SU-DHL-6 (cell line): ENCODE data around the gene PTP4A2.

ENCODE experiments used
- H2AFZ ChIP-seq: fragments of 200-600 bp; sonication (generic); 2 replicates; pipeline ENCODE4 v1.6.1; 2014; ENCODE audit warnings: low read depth, mild to moderate bottlenecking, moderate library complexity, mixed read lengths, antibody characterized with exemption, low read length; ENCODE audit not compliant: severe bottlenecking
- H3F3A ChIP-seq: fragments of 200-600 bp; shearing (Covaris generic); 2 replicates; pipeline ENCODE4 v1.6.0; 2016; ENCODE audit warnings: antibody characterized with exemption, mild to moderate bottlenecking; ENCODE audit not compliant: insufficient read depth
- H3K27ac ChIP-seq: fragments of 200-600 bp; sonication (generic); 2 replicates; pipeline ENCODE4 v1.5.1; 2016; ENCODE audit warnings: low read depth, mild to moderate bottlenecking, low read length, moderate library complexity, mixed read lengths
- H3K27me3 ChIP-seq: fragments of 200-600 bp; sonication (generic), shearing (Covaris generic); 2 replicates; pipeline ENCODE4 v1.6.0; 2014; ENCODE audit warnings: mild to moderate bottlenecking, low read length
- H3K36me3 ChIP-seq: fragments of 200-600 bp; sonication (generic); 2 replicates; pipeline ENCODE4 v1.6.1; 2014; ENCODE audit warnings: mild to moderate bottlenecking, low read length, mixed read lengths
- H3K4me2 ChIP-seq: fragments of 300-600, 200-600 bp; shearing (Covaris generic), sonication (generic); 2 replicates; pipeline ENCODE4 v1.6.0; 2014; ENCODE audit warnings: low read length, low read depth, mild to moderate bottlenecking; ENCODE audit not compliant: poor library complexity, severe bottlenecking
- H3K4me3 ChIP-seq: fragments of 200-600 bp; sonication (generic); 2 replicates; pipeline ENCODE4 v1.5.1; 2014; ENCODE audit warnings: antibody characterized with exemption, low read length, mild to moderate bottlenecking, mixed read lengths; ENCODE audit not compliant: insufficient read depth, poor library complexity, severe bottlenecking
- H3K79me2 ChIP-seq: fragments of 200-600 bp; sonication (generic); 2 replicates; pipeline ENCODE4 v1.6.1; 2014; ENCODE audit warnings: mild to moderate bottlenecking, low read length, moderate library complexity; ENCODE audit not compliant: insufficient read depth
- H3K9ac ChIP-seq: fragments of 200-600 bp; sonication (generic); 2 replicates; pipeline ENCODE4 v1.7.0; 2014; ENCODE audit warnings: mild to moderate bottlenecking, low read length
- H3K9me2 ChIP-seq: fragments of 200-600 bp; sonication (generic); replicated peaks from 2 replicates; pipeline ENCODE4 v1.6.1; 2014; ENCODE audit warnings: low read length; ENCODE audit not compliant: insufficient read depth
- H3K9me3 ChIP-seq: fragments of 200-600 bp; sonication (generic); 2 replicates; pipeline ENCODE4 v1.6.1; 2014; ENCODE audit warnings: low read length, mixed read lengths; ENCODE audit not compliant: insufficient read depth
- H4K20me1 ChIP-seq: fragments of 200-600 bp; sonication (generic); 2 replicates; pipeline ENCODE4 v1.6.1; 2014; ENCODE audit warnings: low read depth, mild to moderate bottlenecking, antibody characterized with exemption, low read length, moderate library complexity, mixed read lengths
- CTCF ChIP-seq: fragments of 200-600 bp; sonication (generic); IDR thresholded peaks from one replicate; pipeline ENCODE4 v1.5.1; 2017; ENCODE audit warnings: antibody characterized with exemption, mild to moderate bottlenecking, low read length, moderate library complexity; ENCODE audit not compliant: insufficient read depth, poor library complexity, severe bottlenecking
- EZH2phosphoT487 ChIP-seq: fragments of 200-600 bp; sonication (generic), shearing (Covaris generic); conservative IDR thresholded peaks from 2 replicates; pipeline ENCODE4 v1.6.1; 2018; ENCODE audit warnings: mild to moderate bottlenecking, antibody characterized with exemption, low read length, moderate library complexity, mixed read lengths

Gene PTP4A2

DNA sequence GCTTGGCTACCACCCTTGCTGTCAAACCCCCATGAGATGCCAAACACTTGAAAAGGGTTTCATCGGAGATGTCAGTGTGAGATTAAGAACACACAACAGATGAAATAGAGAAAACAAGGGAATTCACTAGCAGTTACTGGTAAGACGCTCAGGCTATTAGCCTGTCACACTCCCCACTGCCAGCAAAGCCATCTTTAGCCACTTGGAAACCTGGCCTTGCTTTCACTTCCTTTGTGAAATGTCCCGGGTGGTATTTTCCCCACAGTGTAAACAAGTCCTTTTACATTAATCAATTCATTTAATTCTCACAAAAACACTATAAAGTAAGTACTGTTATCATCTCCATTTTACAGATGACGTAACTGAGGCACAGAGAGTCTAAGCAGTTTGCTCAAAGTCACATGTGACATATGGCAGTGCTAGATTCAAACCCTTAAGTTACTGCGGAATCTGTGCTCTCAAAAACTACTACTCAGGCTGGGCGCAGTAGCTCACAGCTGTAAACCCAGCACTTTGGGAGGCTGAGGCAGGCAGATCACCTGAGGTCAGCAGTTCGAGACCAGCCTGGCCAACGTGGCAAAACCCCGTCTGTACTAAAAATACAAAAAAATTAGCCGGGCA, 42.8 kb upstream of the PTP4A2 start:
- Histone ChIP-seq H3K27ac (peak overlapping the region; percentile 98), H3K79me2 (no peaks in the 10 kb centered on the region), H3K9ac (peak overlapping the region; percentile 16; the same call in 1 of the 2 replicates), H3K9me2 (no peaks in the 10 kb centered on the region), H4K20me1 (no peaks in the 10 kb centered on the region), H3K36me3 (no peaks in the 10 kb centered on the region), H2AFZ (peak overlapping the region; percentile 9), H3K9me3 (no peaks in the 10 kb centered on the region), H3K27me3 (no peaks in the 10 kb centered on the region), H3F3A (peaks cover 39% of the 10 kb centered on the region), H3K4me3 (no peak overlapping the region), H3K4me2 (peak overlapping the region; percentile 35)
- no peak for TF ChIP-seq CTCF
- TF ChIP-seq EZH2phosphoT487, result no peak

DNA sequence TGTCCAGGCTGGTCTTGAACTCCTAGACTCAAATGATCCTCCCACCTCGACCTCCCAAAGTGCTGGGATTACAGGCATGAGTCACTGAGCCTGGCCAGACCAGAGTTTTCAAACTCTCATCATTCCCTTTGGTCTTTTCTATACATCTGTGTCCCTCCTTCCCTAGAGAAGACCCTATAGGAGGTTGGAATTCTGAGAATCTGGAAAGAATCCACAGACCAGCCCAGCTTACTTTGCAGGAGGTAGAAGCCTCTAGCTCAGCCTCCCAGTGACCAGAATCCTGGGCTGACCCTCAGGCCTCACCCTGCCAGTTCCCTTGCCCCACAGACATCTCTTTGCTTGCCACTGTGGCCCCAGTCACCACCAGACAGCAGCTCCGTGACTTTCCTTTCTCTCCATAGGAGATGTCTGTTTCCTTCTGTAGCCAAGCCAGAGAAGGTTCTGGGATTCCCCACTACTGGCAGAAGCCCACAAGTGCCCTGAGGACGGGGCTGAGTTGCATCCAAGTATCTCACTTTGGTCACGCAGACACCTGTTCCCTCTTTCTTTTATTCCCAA, 40.8 kb upstream of the PTP4A2 start:
- no peak overlapping the region for H3K27ac ChIP-seq
- no peaks in the 10 kb centered on the region for H3K9me3 ChIP-seq
- no peak overlapping the region for H3K9ac ChIP-seq
- H3K36me3 ChIP-seq, result no peaks in the 10 kb centered on the region
- no peaks in the 10 kb centered on the region for H3K79me2 ChIP-seq
- TF ChIP-seq CTCF (no peak), EZH2phosphoT487 (no peak)
- peaks cover 21% of the 10 kb centered on the region for H3F3A ChIP-seq
- H3K9me2 ChIP-seq, result no peaks in the 10 kb centered on the region
- no peak overlapping the region for H3K4me3 ChIP-seq
- no peak overlapping the region for H2AFZ ChIP-seq
- H3K4me2 ChIP-seq, result no peak overlapping the region
- H4K20me1 ChIP-seq, result no peaks in the 10 kb centered on the region
- no peaks in the 10 kb centered on the region for H3K27me3 ChIP-seq

DNA sequence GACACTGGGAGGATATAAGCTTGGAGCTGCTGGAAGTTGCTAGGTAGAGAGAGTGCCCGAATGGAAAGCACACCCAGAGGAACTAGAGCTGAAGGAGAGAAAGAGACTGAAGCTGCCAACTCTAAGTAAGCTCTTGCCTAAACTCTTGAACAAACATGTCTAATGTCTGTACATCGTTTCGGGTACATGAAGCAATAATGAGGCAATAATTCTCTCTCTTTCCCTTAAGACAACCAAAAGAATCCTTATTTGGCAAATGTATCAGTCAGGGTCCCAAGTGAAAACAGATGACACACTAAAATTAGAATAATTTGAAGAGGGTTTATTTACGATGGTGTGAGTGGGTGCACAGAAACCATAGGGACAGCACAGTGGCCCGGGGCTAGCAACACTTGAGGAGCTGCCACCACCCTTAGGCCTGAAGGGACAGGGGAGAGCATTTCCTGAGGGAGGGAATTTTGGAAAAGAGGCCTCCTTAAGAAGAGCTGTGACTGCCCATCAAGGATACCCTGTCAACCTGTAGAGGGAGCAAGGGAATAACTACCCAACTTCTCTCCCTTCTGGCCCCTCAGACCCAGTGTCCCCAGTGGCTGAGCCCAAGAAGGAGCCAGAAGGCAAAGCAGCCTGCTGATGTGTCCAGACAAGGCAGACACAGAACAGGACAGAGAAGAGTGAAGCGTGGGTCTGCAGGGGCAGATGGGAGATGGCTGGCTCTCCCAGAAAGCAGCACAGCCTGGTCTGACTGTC, 39.4 kb upstream of the PTP4A2 start:
- Histone ChIP-seq H3F3A (peaks cover 13% of the 10 kb centered on the region), H3K4me2 (no peak overlapping the region), H3K4me3 (no peak overlapping the region), H3K36me3 (no peaks in the 10 kb centered on the region), H3K9me3 (no peaks in the 10 kb centered on the region), H3K27ac (no peak overlapping the region), H3K9me2 (no peaks in the 10 kb centered on the region), H3K27me3 (no peaks in the 10 kb centered on the region), H3K9ac (no peak overlapping the region), H2AFZ (no peak overlapping the region), H4K20me1 (no peaks in the 10 kb centered on the region), H3K79me2 (no peaks in the 10 kb centered on the region)
- no peak for TF ChIP-seq EZH2phosphoT487
- peak; percentile 20 for TF ChIP-seq CTCF
